Suprapubic skin (tissue), 4 donors: ENCODE data around the gene GOLGA3.

ENCODE experiments used
- POLR2A ChIP-seq, 2 donors: fragments of 450-650 bp; IDR thresholded peaks; one replicate each; pipeline ENCODE4 v1.6.1; 2017; ENCODE audit warnings: antibody characterized with exemption in 2 of 2, mild to moderate bottlenecking in 2 of 2, moderate library complexity in 2 of 2
- POLR2AphosphoS5 ChIP-seq, 3 donors: sonication (generic); formaldehyde crosslinking; IDR thresholded peaks; one replicate each; pipeline ENCODE4 v1.6.1; 2017; ENCODE audit warnings: antibody characterized with exemption in 3 of 3
- TF ChIP-seq, protein P1 (sequence below), 2 donors: fragments of 200-600 bp in 1 of 2; fragments of 450-650 bp in 1 of 2; sonication (generic) in 1 of 2; IDR thresholded peaks; one replicate each; pipeline ENCODE4 v1.5.1; 2016 to 2019; ENCODE audit warnings: antibody characterized with exemption in 2 of 2, mild to moderate bottlenecking in 1 of 2, moderate library complexity in 1 of 2

- no peak for TF ChIP-seq POLR2A (IDR thresholded peaks at IDR 0.05)
- TF ChIP-seq, protein P1, sequence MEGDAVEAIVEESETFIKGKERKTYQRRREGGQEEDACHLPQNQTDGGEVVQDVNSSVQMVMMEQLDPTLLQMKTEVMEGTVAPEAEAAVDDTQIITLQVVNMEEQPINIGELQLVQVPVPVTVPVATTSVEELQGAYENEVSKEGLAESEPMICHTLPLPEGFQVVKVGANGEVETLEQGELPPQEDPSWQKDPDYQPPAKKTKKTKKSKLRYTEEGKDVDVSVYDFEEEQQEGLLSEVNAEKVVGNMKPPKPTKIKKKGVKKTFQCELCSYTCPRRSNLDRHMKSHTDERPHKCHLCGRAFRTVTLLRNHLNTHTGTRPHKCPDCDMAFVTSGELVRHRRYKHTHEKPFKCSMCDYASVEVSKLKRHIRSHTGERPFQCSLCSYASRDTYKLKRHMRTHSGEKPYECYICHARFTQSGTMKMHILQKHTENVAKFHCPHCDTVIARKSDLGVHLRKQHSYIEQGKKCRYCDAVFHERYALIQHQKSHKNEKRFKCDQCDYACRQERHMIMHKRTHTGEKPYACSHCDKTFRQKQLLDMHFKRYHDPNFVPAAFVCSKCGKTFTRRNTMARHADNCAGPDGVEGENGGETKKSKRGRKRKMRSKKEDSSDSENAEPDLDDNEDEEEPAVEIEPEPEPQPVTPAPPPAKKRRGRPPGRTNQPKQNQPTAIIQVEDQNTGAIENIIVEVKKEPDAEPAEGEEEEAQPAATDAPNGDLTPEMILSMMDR (IDR thresholded peaks at IDR 0.05), result no peak
- no peak for TF ChIP-seq POLR2AphosphoS5 (IDR thresholded peaks at IDR 0.05)
Measured at GRCh38 chr12:132839558-132840235, 11.0 kb upstream of the GOLGA3 start.
